Fibroblast of lung (primary cell): Measurements from ENCODE around the gene CASTOR2. TPM values are rescaled to one million over a fixed set of nuclear protein-coding genes. Genes with fewer than 3 reads are reported as not detected.
"Not testable (repeated sequence)": the region's sequence is repeated elsewhere in the genome, so short reads cannot be mapped to it uniquely, and the experiment has no call there.

Experiments
- DNase-seq, 2 donors: peaks; one replicate each; pipeline versions ENCODE4 v3.0.0 to v3.0.0-alpha.2; 2010; ENCODE audit warnings: low read depth in 2 of 2
- H2AFZ ChIP-seq: 2 replicates; pipeline ENCODE4 v1.5.1; 2012; ENCODE audit warnings: low read length, control low read depth, inconsistent platforms
- H3K27ac ChIP-seq: 2 replicates; pipeline ENCODE4 v1.5.1; 2011; ENCODE audit warnings: low read length, control low read depth; ENCODE audit not compliant: insufficient read depth
- H3K27me3 ChIP-seq: 2 replicates; pipeline ENCODE4 v1.5.1; 2011; ENCODE audit warnings: mild to moderate bottlenecking, low read length; ENCODE audit not compliant: control insufficient read depth, insufficient read depth
- H3K36me3 ChIP-seq: 2 replicates; pipeline ENCODE4 v1.5.1; 2011; ENCODE audit warnings: low read length; ENCODE audit not compliant: control insufficient read depth, insufficient read depth
- H3K4me1 ChIP-seq: 2 replicates; pipeline ENCODE4 v1.5.1; 2011; ENCODE audit warnings: low read length; ENCODE audit not compliant: control insufficient read depth, insufficient read depth; ENCODE audit errors: extremely low read depth
- H3K4me2 ChIP-seq: 2 replicates; pipeline ENCODE4 v1.5.1; 2011; ENCODE audit warnings: low read length, control low read depth; ENCODE audit not compliant: insufficient read depth; ENCODE audit errors: extremely low read depth
- H3K4me3 ChIP-seq, 4 experiments: fragments of 200-600 bp in 1 of 4; sonication (generic) in 1 of 4; replicated peaks in 1 of 4; 2 replicates each; pipeline ENCODE4 v1.5.1; 2011 to 2016; ENCODE audit warnings: low read length in 4 of 4, low read depth in 3 of 4, mild to moderate bottlenecking in 3 of 4, control low read depth in 2 of 4, inconsistent platforms in 1 of 4, mixed read lengths in 1 of 4; ENCODE audit not compliant: insufficient read depth in 1 of 4; ENCODE audit errors: control extremely low read depth in 1 of 4
- H3K79me2 ChIP-seq: 2 replicates; pipeline ENCODE4 v1.5.1; 2012; ENCODE audit warnings: mild to moderate bottlenecking, low read length, inconsistent platforms; ENCODE audit not compliant: control insufficient read depth, insufficient read depth
- H3K9ac ChIP-seq: 2 replicates; pipeline ENCODE4 v1.5.1; 2011; ENCODE audit warnings: mild to moderate bottlenecking, low read length, control low read depth; ENCODE audit not compliant: insufficient read depth
- H3K9me3 ChIP-seq: 2 replicates; pipeline ENCODE4 v1.5.1; 2012; ENCODE audit warnings: low read depth, low read length; ENCODE audit not compliant: control insufficient read depth, insufficient read depth
- H4K20me1 ChIP-seq: 2 replicates; pipeline ENCODE4 v1.5.1; 2011; ENCODE audit warnings: low read length; ENCODE audit not compliant: control insufficient read depth, insufficient read depth; ENCODE audit errors: extremely low read depth
- CTCF ChIP-seq, 2 donors: IDR thresholded peaks in 1 of 2; conservative IDR thresholded peaks in 1 of 2; 1 replicate in 1 of 2; 2 replicates in 1 of 2; pipeline ENCODE4 v1.5.1; 2011 to 2012; ENCODE audit warnings: low read length in 2 of 2, control low read depth in 1 of 2, inconsistent platforms in 1 of 2, low read depth in 1 of 2, mild to moderate bottlenecking in 1 of 2
- EZH2 ChIP-seq: IDR thresholded peaks from 2 replicates; pipeline ENCODE4 v1.5.1; 2012; ENCODE audit warnings: low read length, control low read depth, mild to moderate bottlenecking; ENCODE audit errors: missing control alignments
- polyA plus RNA-seq, 2 donors: library from polyadenylated mRNA; depleted of rRNA in 1 of 2; stranded (reverse) in 1 of 2; unstranded in 1 of 2; fragments of >200 nt; gene quantifications; 2 replicates each; pipeline ENCODE4 v1.2.1, GENCODE V29; 2011 to 2012; ENCODE audit warnings: missing spikeins in 1 of 2
- total RNA-seq: library from RNA; depleted of rRNA; stranded (reverse); fragments of >200 nt; gene quantifications from 2 replicates; pipeline ENCODE4 v1.2.1, GENCODE V29; 2014

CASTOR2 gene
- total and polyA plus RNA-seq, 2 donors (not counting 1 experiment from before 2014, with no cell fraction given), result 9.0 to 10.9 TPM

GRCh38 chr7:75064801-75065200 lies 100.3 kb downstream of the CASTOR2 start:
- no peaks in the 10 kb centered on the region for H3K27me3 ChIP-seq
- no peaks in the 10 kb centered on the region for H3K9me3 ChIP-seq
- no peak overlapping the region for H2AFZ ChIP-seq
- H3K79me2 ChIP-seq, result no peaks in the 10 kb centered on the region
- no peak overlapping the region for H3K9ac ChIP-seq
- no peak overlapping the region for H3K4me2 ChIP-seq
- H3K4me3 ChIP-seq, result no peak overlapping the region
- no peak overlapping the region for H3K27ac ChIP-seq
- TF ChIP-seq CTCF (conservative IDR thresholded peaks at IDR 0.05 in 1 of 2, IDR thresholded peaks at IDR 0.05 in 1 of 2; ENCODE audit: low read depth in 1 of 2, low read length in 2 of 2), result no peak
- no peak for TF ChIP-seq EZH2
- no peaks in the 10 kb centered on the region for H4K20me1 ChIP-seq
- no peaks in the 10 kb centered on the region for H3K4me1 ChIP-seq
- H3K36me3 ChIP-seq, result peaks cover 15% of the 10 kb centered on the region
- no peak for DNase-seq

- DNase-seq, result no peak
- Histone ChIP-seq H3K9me3 (no peaks in the 10 kb centered on the region), H3K27ac (no peak overlapping the region), H3K4me3 (no peak overlapping the region), H3K36me3 (peaks cover 12% of the 10 kb centered on the region), H3K4me1 (no peaks in the 10 kb centered on the region), H3K9ac (no peak overlapping the region), H4K20me1 (no peaks in the 10 kb centered on the region), H2AFZ (no peak overlapping the region), H3K4me2 (no peak overlapping the region), H3K27me3 (no peaks in the 10 kb centered on the region), H3K79me2 (peaks cover under 1% of the 10 kb centered on the region)
- TF ChIP-seq CTCF (conservative IDR thresholded peaks at IDR 0.05 in 1 of 2, IDR thresholded peaks at IDR 0.05 in 1 of 2; ENCODE audit: low read depth in 1 of 2, low read length in 2 of 2) (no peak), EZH2 (no peak)
Measured at GRCh38 chr7:75066521-75066920, 102.0 kb downstream of the CASTOR2 start.

GRCh38 chr7:75072981-75073283 lies 108.4 kb downstream of the CASTOR2 start:
- TF ChIP-seq EZH2 (no peak), CTCF (conservative IDR thresholded peaks at IDR 0.05 in 1 of 2, IDR thresholded peaks at IDR 0.05 in 1 of 2; ENCODE audit: low read depth in 1 of 2, low read length in 2 of 2) (no peak)
- Histone ChIP-seq H4K20me1 (no peaks in the 10 kb centered on the region), H3K36me3 (peaks cover 1% of the 10 kb centered on the region), H3K9ac (peak overlapping the region; percentile 95), H3K4me3 (peak overlapping the region; percentile 71 to 87 (median 82)), H3K79me2 (peaks cover 10% of the 10 kb centered on the region), H3K27me3 (no peaks in the 10 kb centered on the region), H3K9me3 (no peaks in the 10 kb centered on the region), H3K4me2 (peak overlapping the region; percentile 97), H3K27ac (peak overlapping the region; percentile 70), H2AFZ (peak overlapping the region; percentile 83), H3K4me1 (no peaks in the 10 kb centered on the region)
- DNase-seq, result peak in 1 of 2 donors; percentile 48

- not testable (repeated sequence) for H2AFZ ChIP-seq, DNase-seq, H3K9ac ChIP-seq, H4K20me1 ChIP-seq, H3K36me3 ChIP-seq, H3K27me3 ChIP-seq, H3K4me1 ChIP-seq, H3K9me3 ChIP-seq
- peaks cover 10% of the 10 kb centered on the region for H3K79me2 ChIP-seq
- H3K4me2 ChIP-seq, result peak overlapping the region; percentile 79
- H3K4me3 ChIP-seq, result peak overlapping the region in 1 of 4 experiments; percentile 78
- peak overlapping the region; percentile 70 for H3K27ac ChIP-seq
Measured at GRCh38 chr7:75074262-75074641, 109.7 kb downstream of the CASTOR2 start.
